Natural killer cell (primary cell): ENCODE results near the gene IGFBPL1. TPM values are rescaled to one million over a fixed set of nuclear protein-coding genes. Genes with fewer than 3 reads are reported as not detected.

Experiments used
- ATAC-seq, 3 donors: fragments of 150-1000 bp in 2 of 3; fragments of 200-7000 bp in 1 of 3; cut with Tn5 transposase; 1 replicate in 1 of 3; 2 replicates in 2 of 3; pipeline ENCODE4 v1.10.0; 2021; ENCODE audit warnings: mild to moderate bottlenecking in 2 of 3, moderate library complexity in 2 of 3
- DNase-seq, 2 donors: peaks; one replicate each; pipeline versions ENCODE4 v3.0.0 to v3.0.0-alpha.2; 2013 to 2021; ENCODE audit warnings: mixed read lengths in 1 of 2
- H3K27ac ChIP-seq: one replicate; pipeline ENCODE4 v1.5.1; 2013; ENCODE audit warnings: mild to moderate bottlenecking, low read length
- H3K27me3 ChIP-seq: one replicate; pipeline ENCODE4 v1.6.1; 2013; ENCODE audit warnings: low read length; ENCODE audit not compliant: control insufficient read depth, insufficient read depth
- H3K36me3 ChIP-seq: one replicate; pipeline ENCODE4 v1.6.1; 2013; ENCODE audit warnings: low read length; ENCODE audit not compliant: control insufficient read depth, insufficient read depth
- H3K4me1 ChIP-seq: one replicate; pipeline ENCODE4 v1.6.1; 2013; ENCODE audit warnings: low read length; ENCODE audit not compliant: control insufficient read depth, insufficient read depth
- H3K4me3 ChIP-seq: one replicate; pipeline ENCODE4 v1.5.1; 2013; ENCODE audit warnings: low read length
- H3K9me3 ChIP-seq: one replicate; pipeline ENCODE4 v1.6.1; 2013; ENCODE audit warnings: low read length; ENCODE audit not compliant: control insufficient read depth, insufficient read depth
- H3K27ac Mint-ChIP-seq, 2 donors: one replicate each; pipeline ENCODE4 v1.8.0; 2022; ENCODE audit warnings: mild to moderate bottlenecking in 2 of 2, mixed read lengths in 2 of 2, moderate library complexity in 1 of 2
- H3K27me3 Mint-ChIP-seq, 2 donors: one replicate each; pipeline ENCODE4 v1.8.0; 2022; ENCODE audit warnings: low read depth in 2 of 2, mixed read lengths in 2 of 2
- H3K36me3 Mint-ChIP-seq: one replicate; pipeline ENCODE4 v1.8.0; 2022; ENCODE audit warnings: mixed read lengths
- H3K4me1 Mint-ChIP-seq, 2 donors: one replicate each; pipeline ENCODE4 v1.8.0; 2022; ENCODE audit warnings: mixed read lengths in 2 of 2
- H3K4me3 Mint-ChIP-seq: one replicate; pipeline ENCODE4 v1.8.0; 2022; ENCODE audit warnings: mild to moderate bottlenecking, moderate library complexity, mixed read lengths
- H3K9me3 Mint-ChIP-seq, 2 donors: one replicate each; pipeline ENCODE4 v1.8.0; 2022; ENCODE audit warnings: mixed read lengths in 2 of 2
- CTCF ChIP-seq: fragments of 200-600 bp; IDR thresholded peaks from one replicate; pipeline ENCODE4 v1.8.0; 2022; ENCODE audit warnings: antibody characterized with exemption
- WGBS: methylation state at CpG from one replicate; pipeline ENCODE4 v1.1.7; 2013; ENCODE audit warnings: missing lambda C conversion rate; ENCODE audit not compliant: insufficient coverage; 5-methylcytosine and 5-hydroxymethylcytosine counted together
- intact Hi-C: fragments of 100-400 bp; cut with micrococcal nuclease; formaldehyde crosslinking; loops from one replicate; pipeline ENCODE4 v1.14.2; 2022
- total RNA-seq, 4 donors: library from RNA; stranded (reverse); fragments of 120-200 nt in 1 of 4; gene quantifications; one replicate each; pipeline versions ENCODE4 v1.2.3 to v1.2.4, GENCODE V29; 2013 to 2022

Gene IGFBPL1
- total RNA-seq, 3 donors from 2014 or later (not counting 1 experiment from before 2014, with no cell fraction given): not detected

DNA sequence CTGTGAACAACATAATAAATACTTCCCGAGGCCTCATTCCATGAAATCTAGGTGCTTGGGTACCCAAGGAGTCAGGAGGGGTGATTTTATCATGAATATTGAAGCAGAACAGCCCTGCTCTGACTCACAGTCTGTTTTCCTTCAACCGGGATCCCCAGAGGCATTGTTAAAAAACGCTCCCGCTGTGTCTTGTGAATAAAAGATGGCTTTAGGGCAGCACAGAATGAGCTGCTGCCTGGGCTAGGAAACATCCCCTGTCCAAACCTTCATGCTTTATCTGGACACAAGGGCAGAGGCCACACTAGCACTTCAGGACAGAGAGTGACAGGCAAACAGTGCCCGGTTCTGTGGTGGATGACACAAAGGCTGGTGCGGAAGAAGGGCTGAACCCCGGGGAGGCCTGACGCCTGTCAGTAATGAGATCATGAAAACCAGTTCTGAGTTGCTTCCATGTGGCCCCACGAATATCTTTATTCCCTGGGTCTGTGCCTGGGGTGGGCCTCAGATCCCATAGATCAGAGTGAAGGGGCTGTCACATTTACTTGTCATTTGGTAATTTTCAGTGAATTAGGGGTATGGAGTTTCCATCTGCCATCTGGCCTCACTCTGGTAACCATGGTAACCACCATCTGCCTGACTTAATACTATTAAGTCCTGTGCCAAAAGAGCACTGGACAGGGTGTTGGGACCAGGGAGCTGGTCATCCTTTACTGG lies 2.6 kb downstream of the IGFBPL1 start:
- DNase-seq (no peak), ATAC-seq (no peak)
- Histone ChIP-seq H3K27ac (no peak overlapping the region), H3K27me3 (peaks cover 20% of the 10 kb centered on the region), H3K9me3 (no peaks in the 10 kb centered on the region), H3K36me3 (no peaks in the 10 kb centered on the region), H3K4me3 (no peak overlapping the region), H3K4me1 (no peaks in the 10 kb centered on the region)
- H3K27ac Mint-ChIP-seq: no peak overlapping the region
- intact Hi-C loops: loop anchor here (1.0 kb wide), 1 partner anchor 12 kb away; no protein-coding TSS in a partner anchor
- WGBS: 89% methylated on average over 8 of the region's 9 CpGs
- no peak for TF ChIP-seq CTCF
- H3K4me1 Mint-ChIP-seq: peaks cover 0 to 5% of the 10 kb centered on the region in 2 donors
- H3K27me3 Mint-ChIP-seq: peaks cover 35 to 51% of the 10 kb centered on the region in 2 donors
- H3K9me3 Mint-ChIP-seq: no peaks in the 10 kb centered on the region
- no peaks in the 10 kb centered on the region for H3K36me3 Mint-ChIP-seq
- no peak overlapping the region for H3K4me3 Mint-ChIP-seq

GRCh38 chr9:38419181-38419580 lies 5.1 kb downstream of the IGFBPL1 start:
- Histone ChIP-seq H3K27ac (no peak overlapping the region), H3K9me3 (no peaks in the 10 kb centered on the region), H3K36me3 (no peaks in the 10 kb centered on the region), H3K4me1 (no peaks in the 10 kb centered on the region), H3K27me3 (peaks cover 7% of the 10 kb centered on the region), H3K4me3 (no peak overlapping the region)
- Mint-ChIP-seq H3K9me3 (no peaks in the 10 kb centered on the region), H3K27ac (no peak overlapping the region), H3K36me3 (no peaks in the 10 kb centered on the region), H3K4me1 (peaks cover 0 to 5% of the 10 kb centered on the region in 2 donors), H3K4me3 (no peak overlapping the region), H3K27me3 (peaks cover 26 to 36% of the 10 kb centered on the region in 2 donors)
- intact Hi-C loops: no loop called here
- ATAC-seq: no peak
- no peak for DNase-seq
- 86% methylated on average over 5 of the region's 5 CpGs for WGBS
- no peak for TF ChIP-seq CTCF

DNA sequence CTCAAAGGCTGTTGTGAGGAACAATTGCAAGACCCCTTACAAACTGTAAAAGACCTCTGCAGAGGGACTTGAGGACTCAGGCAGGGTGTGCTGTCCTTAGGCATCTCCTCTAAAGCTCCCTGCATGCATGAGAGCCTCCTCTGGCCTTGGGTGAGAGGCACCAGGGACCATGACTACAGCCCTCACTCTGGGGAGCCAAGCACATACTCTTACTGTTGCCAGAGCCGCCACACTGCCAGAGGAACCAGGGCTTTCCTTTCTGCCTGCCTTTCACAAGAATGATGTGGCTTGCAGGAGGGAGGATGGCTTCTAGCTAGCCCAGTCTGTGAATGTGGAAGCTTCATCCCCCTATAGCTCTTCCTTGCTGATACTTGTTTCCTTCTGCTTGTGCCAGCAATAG lies 5.9 kb downstream of the IGFBPL1 start:
- intact Hi-C loops: no loop called here
- no peak for DNase-seq
- Histone ChIP-seq H3K36me3 (no peaks in the 10 kb centered on the region), H3K4me3 (no peak overlapping the region), H3K27ac (no peak overlapping the region), H3K9me3 (no peaks in the 10 kb centered on the region), H3K4me1 (no peaks in the 10 kb centered on the region), H3K27me3 (peaks cover 7% of the 10 kb centered on the region)
- no peak for ATAC-seq
- Mint-ChIP-seq H3K4me1 (peaks cover 0 to 2% of the 10 kb centered on the region in 2 donors), H3K27me3 (peaks cover 23 to 34% of the 10 kb centered on the region in 2 donors), H3K36me3 (no peaks in the 10 kb centered on the region), H3K9me3 (no peaks in the 10 kb centered on the region), H3K4me3 (no peak overlapping the region), H3K27ac (no peak overlapping the region)
- 81% methylated on average over 1 of the region's 1 CpG for WGBS
- TF ChIP-seq CTCF: no peak
